SU-DHL-6 (cell line): ENCODE measurements around the gene GLI2.

Experiments used
- H2AFZ ChIP-seq: fragments of 200-600 bp; sonication (generic); 2 replicates; pipeline ENCODE4 v1.6.1; 2014; ENCODE audit warnings: low read depth, mild to moderate bottlenecking, moderate library complexity, mixed read lengths, antibody characterized with exemption, low read length; ENCODE audit not compliant: severe bottlenecking
- H3F3A ChIP-seq: fragments of 200-600 bp; shearing (Covaris generic); 2 replicates; pipeline ENCODE4 v1.6.0; 2016; ENCODE audit warnings: antibody characterized with exemption, mild to moderate bottlenecking; ENCODE audit not compliant: insufficient read depth
- H3K27ac ChIP-seq: fragments of 200-600 bp; sonication (generic); 2 replicates; pipeline ENCODE4 v1.5.1; 2016; ENCODE audit warnings: low read depth, mild to moderate bottlenecking, low read length, moderate library complexity, mixed read lengths
- H3K27me3 ChIP-seq: fragments of 200-600 bp; sonication (generic), shearing (Covaris generic); 2 replicates; pipeline ENCODE4 v1.6.0; 2014; ENCODE audit warnings: mild to moderate bottlenecking, low read length
- H3K36me3 ChIP-seq: fragments of 200-600 bp; sonication (generic); 2 replicates; pipeline ENCODE4 v1.6.1; 2014; ENCODE audit warnings: mild to moderate bottlenecking, low read length, mixed read lengths
- H3K4me2 ChIP-seq: fragments of 300-600, 200-600 bp; shearing (Covaris generic), sonication (generic); 2 replicates; pipeline ENCODE4 v1.6.0; 2014; ENCODE audit warnings: low read length, low read depth, mild to moderate bottlenecking; ENCODE audit not compliant: poor library complexity, severe bottlenecking
- H3K4me3 ChIP-seq: fragments of 200-600 bp; sonication (generic); 2 replicates; pipeline ENCODE4 v1.5.1; 2014; ENCODE audit warnings: antibody characterized with exemption, low read length, mild to moderate bottlenecking, mixed read lengths; ENCODE audit not compliant: insufficient read depth, poor library complexity, severe bottlenecking
- H3K79me2 ChIP-seq: fragments of 200-600 bp; sonication (generic); 2 replicates; pipeline ENCODE4 v1.6.1; 2014; ENCODE audit warnings: mild to moderate bottlenecking, low read length, moderate library complexity; ENCODE audit not compliant: insufficient read depth
- H3K9ac ChIP-seq: fragments of 200-600 bp; sonication (generic); 2 replicates; pipeline ENCODE4 v1.7.0; 2014; ENCODE audit warnings: mild to moderate bottlenecking, low read length
- H3K9me2 ChIP-seq: fragments of 200-600 bp; sonication (generic); replicated peaks from 2 replicates; pipeline ENCODE4 v1.6.1; 2014; ENCODE audit warnings: low read length; ENCODE audit not compliant: insufficient read depth
- H3K9me3 ChIP-seq: fragments of 200-600 bp; sonication (generic); 2 replicates; pipeline ENCODE4 v1.6.1; 2014; ENCODE audit warnings: low read length, mixed read lengths; ENCODE audit not compliant: insufficient read depth
- H4K20me1 ChIP-seq: fragments of 200-600 bp; sonication (generic); 2 replicates; pipeline ENCODE4 v1.6.1; 2014; ENCODE audit warnings: low read depth, mild to moderate bottlenecking, antibody characterized with exemption, low read length, moderate library complexity, mixed read lengths
- EZH2phosphoT487 ChIP-seq: fragments of 200-600 bp; sonication (generic), shearing (Covaris generic); conservative IDR thresholded peaks from 2 replicates; pipeline ENCODE4 v1.6.1; 2018; ENCODE audit warnings: mild to moderate bottlenecking, antibody characterized with exemption, low read length, moderate library complexity, mixed read lengths
- TF ChIP-seq, protein P1 (sequence below): fragments of 200-600 bp; sonication (generic); IDR thresholded peaks from one replicate; pipeline ENCODE4 v1.5.1; 2017; ENCODE audit warnings: antibody characterized with exemption, mild to moderate bottlenecking, low read length, moderate library complexity; ENCODE audit not compliant: insufficient read depth, poor library complexity, severe bottlenecking

The GLI2 gene

DNA sequence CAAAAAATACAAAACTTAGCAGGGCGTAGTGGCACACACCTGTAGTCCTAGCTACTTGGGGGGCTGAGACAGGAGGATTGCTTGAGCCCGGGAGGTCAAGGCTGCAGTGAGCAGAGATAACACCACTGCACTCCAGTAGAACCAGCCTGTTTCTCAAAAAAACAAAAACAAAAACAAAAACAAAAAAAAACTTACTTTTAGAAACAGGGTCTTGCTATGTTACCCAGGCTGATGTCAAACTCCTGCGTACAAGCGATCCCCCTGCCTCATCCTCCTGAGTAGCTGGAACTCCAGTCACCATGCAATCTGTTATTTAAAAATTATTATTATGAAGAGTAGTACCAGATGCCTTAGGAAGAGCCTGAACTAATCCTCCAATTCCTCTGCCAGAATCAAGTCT is 35.0 kb upstream of the GLI2 start:
- Histone ChIP-seq H3K9me3 (no peaks in the 10 kb centered on the region), H3K9ac (no peak overlapping the region), H3K9me2 (no peaks in the 10 kb centered on the region), H3K27me3 (no peaks in the 10 kb centered on the region), H4K20me1 (no peaks in the 10 kb centered on the region), H2AFZ (no peak overlapping the region), H3K36me3 (no peaks in the 10 kb centered on the region), H3K4me2 (no peak overlapping the region), H3K4me3 (no peak overlapping the region), H3K79me2 (no peaks in the 10 kb centered on the region), H3K27ac (no peak overlapping the region), H3F3A (no peaks in the 10 kb centered on the region)
- TF ChIP-seq, protein P1, sequence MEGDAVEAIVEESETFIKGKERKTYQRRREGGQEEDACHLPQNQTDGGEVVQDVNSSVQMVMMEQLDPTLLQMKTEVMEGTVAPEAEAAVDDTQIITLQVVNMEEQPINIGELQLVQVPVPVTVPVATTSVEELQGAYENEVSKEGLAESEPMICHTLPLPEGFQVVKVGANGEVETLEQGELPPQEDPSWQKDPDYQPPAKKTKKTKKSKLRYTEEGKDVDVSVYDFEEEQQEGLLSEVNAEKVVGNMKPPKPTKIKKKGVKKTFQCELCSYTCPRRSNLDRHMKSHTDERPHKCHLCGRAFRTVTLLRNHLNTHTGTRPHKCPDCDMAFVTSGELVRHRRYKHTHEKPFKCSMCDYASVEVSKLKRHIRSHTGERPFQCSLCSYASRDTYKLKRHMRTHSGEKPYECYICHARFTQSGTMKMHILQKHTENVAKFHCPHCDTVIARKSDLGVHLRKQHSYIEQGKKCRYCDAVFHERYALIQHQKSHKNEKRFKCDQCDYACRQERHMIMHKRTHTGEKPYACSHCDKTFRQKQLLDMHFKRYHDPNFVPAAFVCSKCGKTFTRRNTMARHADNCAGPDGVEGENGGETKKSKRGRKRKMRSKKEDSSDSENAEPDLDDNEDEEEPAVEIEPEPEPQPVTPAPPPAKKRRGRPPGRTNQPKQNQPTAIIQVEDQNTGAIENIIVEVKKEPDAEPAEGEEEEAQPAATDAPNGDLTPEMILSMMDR = no peak

DNA sequence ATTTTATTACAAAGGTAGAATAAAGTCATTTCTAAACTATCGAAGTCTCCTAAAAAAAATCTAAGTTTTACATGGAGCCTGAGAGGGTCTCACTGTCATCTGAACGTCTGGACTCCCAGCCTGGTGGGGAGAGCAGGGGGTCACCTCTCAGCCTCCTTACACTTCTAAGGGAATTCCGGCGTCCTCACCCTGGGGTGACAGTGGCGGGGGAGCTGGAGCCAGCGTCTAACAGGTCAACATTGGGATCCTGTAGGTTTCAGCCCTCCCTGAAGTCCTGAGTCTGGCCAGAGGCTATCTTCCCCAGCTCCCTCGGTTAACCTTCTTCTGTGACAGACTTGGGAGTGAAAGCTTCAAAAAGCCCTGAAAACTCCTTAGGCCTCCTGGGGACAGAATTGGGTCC is 34.6 kb upstream of the GLI2 start:
- Histone ChIP-seq H3K79me2 (no peaks in the 10 kb centered on the region), H3K9ac (no peak overlapping the region), H3F3A (no peaks in the 10 kb centered on the region), H4K20me1 (no peaks in the 10 kb centered on the region), H3K27ac (no peak overlapping the region), H3K9me3 (no peaks in the 10 kb centered on the region), H3K9me2 (no peaks in the 10 kb centered on the region), H3K4me3 (no peak overlapping the region), H2AFZ (no peak overlapping the region), H3K36me3 (no peaks in the 10 kb centered on the region), H3K27me3 (no peaks in the 10 kb centered on the region), H3K4me2 (no peak overlapping the region)
- no peak for TF ChIP-seq EZH2phosphoT487
- TF ChIP-seq, protein P1 = no peak

DNA sequence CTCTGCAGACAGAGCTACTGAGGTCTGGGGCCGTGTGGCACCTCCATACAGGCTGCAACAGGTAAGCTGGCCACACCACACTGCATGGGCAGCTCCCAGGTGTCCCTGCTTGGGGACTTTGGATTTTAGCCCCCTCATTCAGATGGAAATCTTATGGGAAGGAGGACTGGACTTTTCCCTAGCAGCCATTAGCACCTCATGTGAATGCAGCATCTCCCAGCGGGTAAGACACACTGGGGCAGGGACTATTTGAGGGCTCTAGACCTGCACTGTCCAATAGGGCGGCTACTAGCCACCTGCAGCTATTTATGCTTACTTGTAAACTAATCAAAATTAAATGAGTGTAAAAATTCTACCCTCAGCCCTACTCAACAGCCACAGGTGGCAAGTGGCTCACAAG is 34.2 kb upstream of the GLI2 start:
- H3K36me3 ChIP-seq = no peaks in the 10 kb centered on the region
- no peak overlapping the region for H3K4me3 ChIP-seq
- no peak overlapping the region for H3K27ac ChIP-seq
- TF ChIP-seq, protein P1 = no peak
- TF ChIP-seq EZH2phosphoT487 = no peak
- no peak overlapping the region for H3K4me2 ChIP-seq
- H3F3A ChIP-seq = no peaks in the 10 kb centered on the region
- no peaks in the 10 kb centered on the region for H3K79me2 ChIP-seq
- no peak overlapping the region for H2AFZ ChIP-seq
- no peaks in the 10 kb centered on the region for H4K20me1 ChIP-seq
- H3K9me3 ChIP-seq = no peaks in the 10 kb centered on the region
- H3K27me3 ChIP-seq = no peaks in the 10 kb centered on the region
- no peaks in the 10 kb centered on the region for H3K9me2 ChIP-seq
- no peak overlapping the region for H3K9ac ChIP-seq

DNA sequence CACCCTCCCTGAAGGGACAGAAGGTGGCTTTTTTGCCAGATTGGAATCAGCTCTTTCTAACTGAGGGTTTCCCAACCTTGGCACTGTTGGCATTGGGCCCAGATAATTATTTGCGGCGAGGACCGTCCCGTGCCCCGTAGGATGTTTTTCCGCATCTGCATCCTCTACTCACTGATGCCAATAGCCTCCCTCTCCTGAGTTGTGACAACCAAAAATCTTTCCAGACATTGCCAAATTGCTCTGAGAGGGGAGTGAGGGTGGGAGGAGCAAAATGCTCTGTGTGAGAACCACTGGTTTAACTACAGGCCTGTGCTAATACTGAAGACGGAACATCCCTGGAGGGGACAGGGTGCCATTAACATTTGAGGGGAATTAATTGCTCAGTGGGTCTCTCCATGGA is 33.6 kb upstream of the GLI2 start:
- Histone ChIP-seq H3K9me3 (no peaks in the 10 kb centered on the region), H3K9ac (no peak overlapping the region), H3K27ac (no peak overlapping the region), H3K79me2 (no peaks in the 10 kb centered on the region), H3F3A (no peaks in the 10 kb centered on the region), H4K20me1 (no peaks in the 10 kb centered on the region), H3K36me3 (no peaks in the 10 kb centered on the region), H3K4me2 (no peak overlapping the region), H3K9me2 (no peaks in the 10 kb centered on the region), H2AFZ (no peak overlapping the region), H3K4me3 (no peak overlapping the region), H3K27me3 (no peaks in the 10 kb centered on the region)
- TF ChIP-seq, protein P1 = no peak
- no peak for TF ChIP-seq EZH2phosphoT487
